Embryonic facial prominence (tissue), 1 donor: ENCODE data around the gene OXER1.
A peak's percentile ranks its signal among the peaks of the same experiment; 100 is the strongest.

Experiments
- DNase-seq: peaks from one replicate; pipeline ENCODE4 v3.0.0-alpha.2; 2016; ENCODE audit errors: extremely low spot score

OXER1 gene

GRCh38 chr2:42793334-42794270 lies 29.7 kb upstream of the OXER1 start:
- peak; percentile 80 for DNase-seq

- no peak for DNase-seq
These were observed 28.8 kb upstream of the OXER1 start, which contains the start of gene HAAO for GRCh38 chr2:42792583-42793333. TSS of gene HAAO (minus strand) at chr2:42792583. CDS start at chr2:42792536, 47 bp downstream.

DNA sequence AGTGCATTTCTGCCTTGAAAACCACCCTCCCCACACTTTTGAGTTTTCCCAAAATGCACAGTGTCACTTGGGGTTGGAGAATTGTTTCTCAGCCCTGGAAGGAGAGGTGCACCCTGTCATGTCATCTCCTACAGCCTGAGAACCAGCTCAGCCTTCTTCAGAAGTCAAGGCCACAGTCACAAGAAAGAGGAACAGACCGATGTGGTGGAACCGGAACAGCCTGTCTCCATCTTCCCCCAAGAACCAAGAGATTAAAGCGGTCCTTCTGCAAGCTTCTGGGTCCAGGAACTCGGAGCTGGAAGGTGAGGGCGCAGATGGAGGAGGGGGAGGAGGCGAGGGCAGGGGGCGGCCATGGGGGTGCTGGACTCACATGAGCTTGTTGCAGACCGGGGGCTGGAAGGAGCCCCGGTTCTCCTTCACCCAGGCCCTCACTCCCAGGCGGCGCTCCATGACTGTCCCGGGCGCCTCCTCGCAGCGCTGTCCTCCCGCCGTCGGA lies 28.2 kb upstream of the OXER1 start:
- no peak for DNase-seq

GRCh38 chr2:42791606-42792005 lies 27.7 kb upstream of the OXER1 start:
- DNase-seq, result no peak

- DNase-seq, result no peak
These were observed 25.8 kb upstream of the OXER1 start for GRCh38 chr2:42789751-42790150.

DNA sequence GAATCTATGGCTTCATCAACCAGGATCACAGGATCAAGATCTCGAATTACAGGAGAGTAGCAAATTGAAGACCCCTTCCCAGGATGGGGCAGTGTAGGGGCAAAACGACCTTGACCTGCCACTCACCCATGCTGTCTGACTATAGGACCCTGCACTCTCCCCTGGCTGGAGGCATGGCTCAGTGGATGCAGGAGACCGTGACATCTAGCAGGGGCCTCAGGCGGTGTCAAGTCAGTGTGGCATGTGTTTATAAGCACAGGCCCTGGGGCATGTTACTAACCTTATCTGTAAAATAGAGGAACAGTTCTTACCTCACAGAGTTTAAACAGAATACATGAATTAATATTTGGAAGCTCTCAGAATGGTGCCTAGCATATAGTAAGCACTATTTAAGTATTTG lies 24.9 kb upstream of the OXER1 start:
- no peak for DNase-seq

GRCh38 chr2:42788478-42788793 lies 24.5 kb upstream of the OXER1 start:
- no peak for DNase-seq

- DNase-seq, result no peak
These were observed 24.0 kb upstream of the OXER1 start for GRCh38 chr2:42787788-42788477.

- DNase-seq, result no peak
These were observed 23.5 kb upstream of the OXER1 start for GRCh38 chr2:42787424-42787787.

DNA sequence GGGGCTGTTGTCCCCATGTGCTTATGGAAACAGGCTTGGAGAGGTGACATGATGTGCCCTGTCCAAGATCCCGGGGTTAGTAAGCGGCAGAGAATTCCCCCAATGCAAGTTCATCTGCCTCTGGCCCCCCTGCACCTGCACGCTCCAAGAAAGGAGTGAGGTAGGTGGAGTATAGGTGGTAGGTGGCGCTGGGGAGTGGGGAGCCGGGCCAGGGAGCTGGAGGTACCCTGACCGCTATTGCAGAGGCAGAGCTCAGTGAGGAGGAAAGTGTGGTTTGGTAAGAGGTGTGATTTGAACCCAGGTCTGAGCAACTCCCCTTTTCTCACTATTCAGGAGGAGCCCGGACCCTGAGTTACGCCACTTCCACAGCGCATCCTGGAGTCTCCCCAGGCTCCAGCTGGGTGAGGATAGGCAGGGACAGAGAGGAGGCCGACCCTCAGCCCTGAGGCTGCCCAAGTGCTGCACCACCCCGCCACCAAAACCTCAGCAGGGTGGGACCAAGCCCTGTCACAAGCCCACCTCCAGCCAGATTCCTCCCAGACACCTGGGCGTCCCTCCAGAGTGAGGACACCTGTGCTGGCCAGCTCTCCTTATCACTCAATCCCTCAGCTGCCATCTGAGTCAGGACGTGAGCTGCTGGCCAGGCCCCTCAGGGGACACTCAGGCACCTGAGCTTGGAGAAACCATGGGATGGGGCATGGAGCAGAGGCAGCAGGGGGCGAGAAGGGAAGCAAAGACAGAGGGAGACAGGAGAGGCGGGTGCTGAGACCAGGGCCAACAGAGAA lies 22.8 kb upstream of the OXER1 start:
- DNase-seq, result no peak

DNA sequence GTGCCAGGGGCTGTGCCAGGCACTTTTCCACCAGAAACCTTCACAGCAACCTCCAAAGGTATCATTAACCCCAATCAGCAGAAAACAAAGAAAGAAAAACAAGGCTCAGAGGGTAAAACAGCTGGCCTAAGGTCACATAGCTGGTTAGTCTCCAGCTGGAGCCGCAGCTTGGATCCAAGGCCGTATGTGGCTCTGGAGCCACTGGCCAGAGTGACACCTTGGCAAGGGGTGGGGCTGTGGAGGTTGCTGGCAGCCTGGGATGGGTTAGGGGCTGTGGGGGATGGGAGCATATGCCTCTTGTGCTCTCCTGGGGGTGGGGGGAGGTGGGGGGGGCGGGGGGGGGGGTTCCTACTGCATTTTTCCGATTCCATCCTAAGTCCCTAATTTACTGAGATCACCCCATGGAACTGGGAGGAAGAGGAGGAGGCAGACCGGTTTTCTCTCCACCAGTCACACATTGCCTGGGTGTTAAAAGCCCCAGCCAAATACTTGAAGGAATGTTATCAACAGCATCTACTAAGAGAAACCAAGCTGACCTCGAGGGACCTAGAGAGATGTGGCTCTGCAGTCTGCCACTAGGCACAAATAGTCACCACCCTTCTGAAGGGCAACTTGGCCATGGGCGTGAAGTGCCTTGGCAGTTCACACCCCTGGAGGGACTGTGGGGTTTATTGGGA lies 20.4 kb upstream of the OXER1 start:
- DNase-seq, result no peak

DNA sequence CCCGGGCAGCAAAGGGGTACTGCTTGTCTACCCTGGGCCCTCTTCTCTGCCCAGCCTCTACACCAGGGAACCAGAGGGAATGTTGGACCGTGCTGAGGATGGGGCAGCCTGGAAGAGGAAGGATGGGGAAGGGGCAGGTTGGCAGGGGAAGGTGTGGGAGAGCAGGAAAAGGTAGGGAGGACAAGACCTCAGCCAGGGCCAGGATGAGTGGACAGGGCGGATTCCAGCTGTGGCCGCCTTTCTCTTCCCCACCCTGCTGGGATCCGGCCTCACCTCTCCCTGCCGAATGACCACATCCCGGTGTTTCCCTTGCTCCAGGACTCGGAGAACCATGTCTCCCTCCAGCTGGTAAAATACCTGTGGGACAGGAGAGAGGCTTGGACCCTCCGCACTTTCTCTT lies 19.6 kb upstream of the OXER1 start:
- DNase-seq, result no peak

- DNase-seq, result no peak
These were observed 17.2 kb upstream of the OXER1 start for GRCh38 chr2:42781181-42781580.

DNA sequence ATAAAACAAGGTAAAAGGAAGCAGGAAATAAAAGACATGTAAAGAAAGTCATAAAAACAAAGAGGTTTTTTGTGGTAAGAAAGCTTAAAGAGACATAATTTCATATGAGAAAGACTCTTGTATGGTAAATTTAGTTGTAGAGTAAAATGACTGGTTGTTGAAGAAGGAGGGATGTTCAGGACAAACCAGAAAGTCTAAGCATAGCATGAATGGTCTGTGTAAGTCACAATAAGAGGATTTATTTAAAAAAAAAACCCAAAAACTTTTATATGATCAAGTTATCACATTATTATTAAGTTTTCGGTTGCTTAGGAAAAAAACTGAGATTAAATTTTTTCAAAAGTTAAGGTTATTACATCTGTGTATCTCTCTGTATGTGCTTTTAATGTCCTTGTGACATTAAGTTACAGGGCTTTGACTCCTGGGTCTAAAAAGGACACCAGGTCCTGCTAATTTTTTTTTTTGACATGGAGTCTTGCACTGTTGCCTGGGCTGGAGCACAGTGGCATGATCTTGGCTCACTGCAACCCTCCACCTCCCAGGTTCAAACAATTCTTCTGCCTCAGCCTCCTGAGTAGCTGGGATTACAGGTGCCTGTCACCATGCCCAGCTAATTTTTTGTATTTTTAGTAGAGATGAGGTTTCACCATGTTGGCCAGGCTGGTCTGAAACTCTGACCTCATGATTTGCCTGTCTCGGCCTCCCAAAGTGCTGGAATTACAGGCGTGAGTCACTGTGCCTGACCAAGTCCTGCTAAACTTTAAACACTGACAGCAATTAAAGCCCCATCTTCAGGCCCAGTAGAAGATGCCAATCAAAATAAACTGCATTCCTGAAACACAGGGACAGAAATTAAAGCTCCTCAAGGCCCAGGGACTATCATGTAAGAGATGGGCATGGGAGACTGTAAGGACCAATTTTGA lies 14.2 kb upstream of the OXER1 start:
- DNase-seq, result no peak

GRCh38 chr2:42775810-42776209 lies 11.9 kb upstream of the OXER1 start:
- DNase-seq, result no peak

- no peak for DNase-seq
These were observed 11.3 kb upstream of the OXER1 start for GRCh38 chr2:42775186-42775585.

DNA sequence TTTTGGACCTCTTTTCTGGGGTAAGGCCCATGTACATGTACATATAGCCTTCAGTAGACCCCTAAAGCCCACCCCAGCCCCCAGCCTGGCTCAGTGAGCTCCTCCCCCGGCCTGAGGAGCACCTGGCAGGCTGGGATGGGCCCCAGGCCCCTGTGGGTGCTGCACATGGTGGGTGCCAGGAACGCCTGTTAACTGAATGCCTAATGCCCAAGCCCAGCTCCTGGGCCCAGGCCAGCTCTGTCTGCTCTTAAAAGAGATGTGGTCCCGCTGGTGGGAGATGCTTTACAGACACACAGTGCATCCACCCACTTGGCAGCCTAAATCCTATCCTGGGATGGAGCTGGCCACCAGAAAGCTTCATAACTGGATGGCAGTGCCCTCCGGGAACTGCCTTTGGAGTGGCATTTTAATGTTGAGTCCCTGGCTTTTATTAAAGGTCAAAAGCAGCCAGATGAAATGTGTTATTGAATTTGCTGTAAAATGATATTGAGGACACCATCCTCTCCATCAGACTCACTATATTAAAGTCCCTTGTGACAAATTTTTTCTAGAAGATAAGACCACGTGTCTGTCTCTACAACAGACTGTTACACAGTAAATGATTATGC lies 7.7 kb upstream of the OXER1 start:
- no peak for DNase-seq

DNA sequence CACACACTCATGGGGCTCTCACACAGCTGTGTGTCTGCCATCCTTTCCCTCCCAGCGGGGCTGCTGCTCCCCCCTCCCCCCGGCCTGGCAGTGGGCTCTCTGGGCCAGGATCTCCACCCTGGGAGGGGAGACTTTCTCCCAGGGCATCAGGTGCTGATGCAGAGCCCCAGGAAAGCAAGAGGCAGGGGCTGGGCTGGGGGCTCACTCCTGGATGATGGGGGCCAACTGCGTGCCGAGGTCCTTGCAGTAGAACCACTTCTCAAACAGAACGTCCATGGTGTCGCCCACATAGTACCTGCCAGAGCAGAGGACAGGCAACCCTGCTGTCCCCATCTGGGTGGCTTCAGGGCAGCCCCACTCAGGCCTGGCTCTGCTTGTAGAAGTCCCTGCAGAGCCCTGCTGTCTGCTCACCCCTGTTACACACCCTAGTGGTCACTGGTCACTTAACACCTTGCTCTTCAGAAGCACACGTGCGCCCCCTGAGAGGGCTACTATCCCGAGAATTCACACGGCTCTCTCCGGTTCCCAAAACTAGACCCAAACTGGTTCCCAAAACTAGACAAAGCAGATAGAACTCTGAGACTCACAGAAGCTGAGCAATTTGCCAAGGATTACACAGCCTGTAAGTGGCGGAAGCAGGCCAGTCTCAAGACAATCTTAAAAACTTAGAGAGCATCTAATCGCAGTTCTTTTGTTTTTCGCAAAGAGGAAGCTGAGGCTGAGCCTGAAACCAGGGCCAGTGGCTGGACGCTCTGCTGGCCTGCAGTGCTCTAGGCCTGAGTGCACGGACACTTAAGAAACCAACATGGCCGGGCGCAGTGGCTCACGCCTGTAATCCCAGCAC lies 6.6 kb upstream of the OXER1 start:
- DNase-seq, result no peak
